H1 (cell line): ENCODE data around the gene CIDEA. TPM values are rescaled to one million over a fixed set of nuclear protein-coding genes. Genes with fewer than 3 reads are reported as not detected.

Experiments
- TCF12 ChIP-seq: IDR thresholded peaks from 2 replicates; pipeline ENCODE4 v1.6.1; 2011; ENCODE audit warnings: low read depth, mild to moderate bottlenecking, low read length
- polyA plus RNA-seq, 7 experiments: library from polyadenylated mRNA; depleted of rRNA in 3 of 7; stranded (reverse) in 5 of 7; unstranded in 2 of 7; fragments of >200 nt in 5 of 7; fragments of 200-250 nt in 2 of 7; gene quantifications; 1 replicate in 5 of 7; 2 replicates in 1 of 7; 4 replicates in 1 of 7; pipeline versions ENCODE4 v1.2.1 to v1.2.3, GENCODE V29; 2011 to 2013; ENCODE audit warnings: missing spikeins in 2 of 7, mixed read lengths in 2 of 7
- total RNA-seq: library from RNA; stranded (reverse); fragmentation: NEBNext Ultra II Directional; extraction: Animal tissue kit (Norgen Biotek cat#: 25700); gene quantifications from 2 replicates; pipeline ENCODE4 v1.2.1, GENCODE V29; 2021
- TF ChIP-seq, protein P1 (sequence below): IDR thresholded peaks from 2 replicates; pipeline ENCODE4 v1.6.1; 2012; ENCODE audit warnings: inconsistent platforms

The CIDEA gene
- total and polyA plus RNA-seq, 2 of the 8 experiments (the other 6 are each of a cell fraction or from before 2014, with no cell fraction given), result not detected

DNA sequence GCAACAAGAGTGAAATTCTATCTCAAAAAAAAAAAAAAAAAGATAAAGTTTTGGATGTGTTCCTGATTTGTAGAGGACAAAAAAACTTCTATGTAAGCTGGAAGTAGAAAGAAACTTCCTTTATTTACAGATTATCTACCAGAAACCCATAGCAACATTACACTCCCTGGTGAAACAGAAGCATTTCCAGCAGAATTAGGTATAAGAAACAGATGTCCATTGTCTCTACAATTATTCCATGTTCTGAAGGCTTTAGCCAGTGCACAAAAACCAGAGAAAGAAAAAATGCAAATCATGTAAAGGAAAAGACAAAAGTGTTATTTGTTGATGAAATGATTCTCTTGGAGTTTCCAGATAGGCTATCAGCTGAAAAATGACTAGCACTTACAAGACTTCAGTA is 58.8 kb downstream of the CIDEA start (continued):
- TF ChIP-seq, protein P1, sequence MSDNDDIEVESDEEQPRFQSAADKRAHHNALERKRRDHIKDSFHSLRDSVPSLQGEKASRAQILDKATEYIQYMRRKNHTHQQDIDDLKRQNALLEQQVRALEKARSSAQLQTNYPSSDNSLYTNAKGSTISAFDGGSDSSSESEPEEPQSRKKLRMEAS, result no peak
- no peak for TF ChIP-seq TCF12
